T-helper 22 cell (primary cell): ENCODE measurements around the gene CTSG.
"Not testable (repeated sequence)": the region's sequence is repeated elsewhere in the genome, so short reads cannot be mapped to it uniquely, and the experiment has no call there.

Source experiments
- DNase-seq: peaks from one replicate; pipeline ENCODE4 v3.0.0-alpha.2; 2020; ENCODE audit warnings: low read depth

CTSG gene, protein sequence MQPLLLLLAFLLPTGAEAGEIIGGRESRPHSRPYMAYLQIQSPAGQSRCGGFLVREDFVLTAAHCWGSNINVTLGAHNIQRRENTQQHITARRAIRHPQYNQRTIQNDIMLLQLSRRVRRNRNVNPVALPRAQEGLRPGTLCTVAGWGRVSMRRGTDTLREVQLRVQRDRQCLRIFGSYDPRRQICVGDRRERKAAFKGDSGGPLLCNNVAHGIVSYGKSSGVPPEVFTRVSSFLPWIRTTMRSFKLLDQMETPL

DNA sequence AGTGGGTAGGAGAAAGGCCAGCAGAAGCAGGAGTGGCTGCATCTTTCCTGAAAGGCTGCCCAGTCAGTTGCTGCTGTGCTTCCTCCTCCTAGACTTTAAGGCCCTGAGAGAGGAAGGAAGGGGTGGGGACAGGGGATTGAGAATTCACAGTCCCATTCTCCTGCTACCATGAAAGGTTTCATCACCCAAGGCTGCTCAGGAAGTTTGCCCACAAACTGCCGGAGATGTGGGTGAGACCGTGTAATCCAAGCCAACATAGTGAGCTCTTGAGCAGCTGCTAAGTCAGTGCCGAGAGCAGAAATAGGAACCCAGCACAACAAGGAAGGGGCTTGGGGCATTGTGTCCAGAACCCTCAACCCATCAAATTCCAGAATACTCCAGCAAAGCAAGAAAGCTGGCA is at the start of gene CTSG:
Gene CTSG (minus strand): TSS at position 69 of the 400 bp plus-strand sequence. CDS start 27 bp downstream, at position 42.
- DNase-seq: no peak

DNA sequence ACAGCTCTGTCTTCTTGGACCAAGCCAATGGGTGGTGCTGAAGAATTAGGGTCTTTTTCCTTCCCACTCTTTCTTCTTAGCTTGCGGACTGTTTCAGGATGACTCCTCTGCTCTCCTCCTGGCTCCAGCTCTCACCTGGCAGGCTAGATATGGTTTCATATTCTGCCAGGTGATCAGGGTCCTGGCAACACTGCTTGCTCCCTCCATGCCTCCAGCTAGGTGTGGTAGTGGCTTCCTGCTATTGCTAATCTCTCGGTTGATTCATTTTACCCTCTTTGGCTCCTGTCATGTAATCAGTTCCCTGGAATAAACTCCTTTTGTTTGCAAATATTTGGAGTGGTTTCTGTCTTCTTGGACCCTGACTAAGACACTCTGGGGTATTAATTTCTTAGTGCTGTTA is 37.7 kb upstream of the CTSG start:
- DNase-seq: no peak

DNA sequence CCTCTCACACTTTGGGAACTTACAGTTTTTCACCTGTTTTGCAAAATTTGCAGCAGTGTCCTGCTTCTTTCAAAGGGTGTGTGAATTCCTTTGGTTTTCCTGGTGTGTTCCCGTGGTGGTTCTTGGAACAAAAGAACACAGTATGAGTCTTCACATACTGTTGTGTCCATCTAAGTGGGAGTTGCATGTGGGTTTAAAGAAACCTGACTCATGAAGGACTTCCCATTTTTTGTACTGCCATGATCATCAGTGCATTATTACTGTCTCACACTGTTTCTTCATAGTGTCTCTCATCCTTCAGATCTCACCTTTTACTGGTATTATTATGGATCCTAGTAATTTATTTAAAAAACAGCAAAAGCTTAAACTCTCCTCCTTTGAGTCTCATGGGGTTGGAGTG is 37.2 kb upstream of the CTSG start:
- DNase-seq: no peak

DNA sequence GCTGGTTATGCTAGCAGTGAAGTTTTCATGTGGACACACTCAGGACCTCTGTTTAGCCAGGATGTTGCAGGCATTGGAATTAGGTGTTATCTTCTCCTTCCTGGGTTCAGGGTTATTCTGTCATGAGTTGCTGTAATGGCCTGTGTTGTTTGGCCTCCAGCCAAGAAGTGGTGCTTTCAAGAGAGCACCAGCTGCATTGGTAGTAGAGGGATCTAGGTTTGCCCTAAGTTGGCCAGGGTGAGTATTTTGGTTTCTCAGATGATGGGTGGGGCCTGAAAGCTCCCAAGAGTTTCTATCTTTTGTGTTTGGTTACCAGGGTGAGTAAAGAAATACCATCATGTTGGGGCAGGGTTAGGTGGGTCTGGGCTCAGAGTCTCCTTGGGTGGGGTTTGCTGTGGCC is 36.1 kb upstream of the CTSG start:
- DNase-seq: no peak

DNA sequence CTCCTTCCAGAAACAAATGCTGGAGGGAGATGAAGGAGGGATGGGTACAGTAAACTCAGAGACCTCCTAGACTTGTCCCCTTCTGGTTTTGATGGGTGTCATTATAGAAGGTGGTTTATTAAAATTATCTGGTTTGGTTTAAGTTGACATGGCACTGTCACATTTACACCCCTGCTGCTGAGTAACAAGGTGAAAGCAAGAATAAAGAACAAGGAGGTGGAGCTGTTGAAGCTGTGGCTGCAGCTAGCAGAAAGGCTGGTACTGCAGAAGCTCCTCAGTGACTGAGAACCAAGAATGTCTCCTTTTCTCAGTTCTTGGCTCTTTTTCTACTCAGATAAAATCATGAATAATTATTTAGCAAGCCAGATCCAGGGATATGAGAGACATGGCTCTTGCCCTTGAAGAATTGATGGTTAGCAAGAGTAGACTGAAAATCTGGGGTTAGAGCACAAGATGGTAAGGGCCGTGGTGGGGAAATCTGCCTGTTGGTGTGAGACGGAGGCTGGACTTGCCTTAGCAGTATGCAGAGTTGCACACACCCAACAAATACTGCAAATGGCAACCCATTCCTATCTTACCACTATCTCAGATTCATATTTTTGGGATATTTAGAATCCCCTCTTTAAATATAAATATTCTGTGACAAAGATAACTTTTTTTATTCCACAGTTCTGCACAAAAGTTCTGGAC is 33.8 kb upstream of the CTSG start, which contains the start of gene GZMH:
Gene GZMH (minus strand): TSS at position 31 of the 690 bp plus-strand sequence. CDS start 72 bp downstream, outside the sequence.
- no peak for DNase-seq

DNA sequence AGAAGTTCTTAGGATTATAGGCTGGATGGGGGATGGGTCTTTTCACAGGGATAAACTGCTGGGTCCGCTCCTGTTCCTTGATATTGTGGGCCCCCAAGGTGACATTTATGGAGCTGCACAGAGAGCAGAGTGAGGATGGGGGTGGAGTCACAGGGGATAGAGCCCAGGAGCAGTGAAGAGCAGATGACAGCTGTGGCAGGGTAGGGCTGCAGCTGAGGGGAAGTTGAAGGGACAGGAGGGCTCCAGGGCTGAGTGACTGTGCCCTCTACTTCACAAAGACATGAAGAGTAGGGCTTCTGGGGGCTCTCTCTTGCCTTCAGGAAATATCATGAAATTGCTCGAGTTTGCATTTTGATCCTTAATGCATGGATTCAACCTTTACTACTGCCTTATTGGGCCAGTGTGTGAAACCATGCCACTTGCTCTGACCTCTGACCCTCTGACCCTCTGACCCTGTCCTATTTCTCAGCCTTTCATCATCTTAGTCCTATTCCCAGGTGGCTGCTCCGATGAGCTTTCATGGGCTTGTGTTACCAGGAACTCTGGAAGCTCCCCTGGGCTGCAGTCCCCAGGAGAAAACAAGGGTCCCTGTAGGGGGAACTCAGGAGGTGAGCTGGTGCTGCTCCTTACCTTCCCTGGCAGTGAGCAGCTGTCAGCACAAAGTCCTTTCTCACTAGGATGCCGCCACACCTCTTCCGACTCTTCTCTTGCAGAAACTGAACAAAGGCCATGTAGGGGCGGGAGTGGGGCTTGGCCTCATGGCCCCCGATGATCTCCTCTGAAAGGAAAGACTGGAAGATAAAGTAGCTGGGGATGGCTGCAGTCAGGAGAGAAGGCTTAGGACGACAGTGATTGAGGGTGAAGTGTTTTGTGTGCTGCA is 31.8 kb upstream of the CTSG start:
- no peak for DNase-seq

DNA sequence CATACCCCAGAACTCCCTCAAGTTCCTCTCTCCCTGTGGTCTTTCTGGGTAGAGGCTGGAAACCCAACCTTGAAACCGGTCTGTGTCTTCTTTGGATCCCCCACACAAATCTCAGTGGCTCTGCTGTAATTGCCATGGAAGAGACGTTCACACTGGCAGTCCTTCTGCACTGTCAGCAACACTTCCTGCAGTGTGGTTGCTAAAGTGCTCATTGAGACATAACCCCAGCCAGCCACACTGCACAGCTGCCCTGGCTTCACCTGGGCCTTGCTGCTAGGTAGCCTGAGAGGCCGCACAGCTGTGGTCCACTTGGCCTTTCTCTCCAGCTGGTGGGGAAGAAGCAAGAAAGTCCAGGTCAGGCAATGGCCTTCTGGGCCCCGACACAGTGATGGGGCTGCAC is 31.0 kb upstream of the CTSG start:
- no peak for DNase-seq

DNA sequence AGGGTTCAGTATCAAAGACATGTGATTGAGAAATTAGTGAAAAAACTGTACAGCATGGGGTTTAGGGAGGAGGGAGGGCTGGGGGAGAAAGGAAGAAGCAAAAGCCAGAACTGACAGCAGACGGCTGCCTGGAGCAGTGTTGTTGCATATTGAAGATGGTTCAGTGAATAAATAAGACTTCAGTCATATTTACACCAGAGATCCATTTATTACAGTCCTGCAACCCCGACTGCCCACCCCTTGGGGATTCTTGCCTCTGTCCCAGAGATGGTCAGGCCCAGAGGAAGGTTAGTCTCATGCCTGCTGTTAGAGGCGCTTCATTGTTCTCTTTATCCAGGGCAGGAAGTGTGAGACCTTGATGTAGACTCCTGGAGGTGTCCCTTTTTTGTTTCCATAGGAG is 30.2 kb upstream of the CTSG start:
- no peak for DNase-seq

DNA sequence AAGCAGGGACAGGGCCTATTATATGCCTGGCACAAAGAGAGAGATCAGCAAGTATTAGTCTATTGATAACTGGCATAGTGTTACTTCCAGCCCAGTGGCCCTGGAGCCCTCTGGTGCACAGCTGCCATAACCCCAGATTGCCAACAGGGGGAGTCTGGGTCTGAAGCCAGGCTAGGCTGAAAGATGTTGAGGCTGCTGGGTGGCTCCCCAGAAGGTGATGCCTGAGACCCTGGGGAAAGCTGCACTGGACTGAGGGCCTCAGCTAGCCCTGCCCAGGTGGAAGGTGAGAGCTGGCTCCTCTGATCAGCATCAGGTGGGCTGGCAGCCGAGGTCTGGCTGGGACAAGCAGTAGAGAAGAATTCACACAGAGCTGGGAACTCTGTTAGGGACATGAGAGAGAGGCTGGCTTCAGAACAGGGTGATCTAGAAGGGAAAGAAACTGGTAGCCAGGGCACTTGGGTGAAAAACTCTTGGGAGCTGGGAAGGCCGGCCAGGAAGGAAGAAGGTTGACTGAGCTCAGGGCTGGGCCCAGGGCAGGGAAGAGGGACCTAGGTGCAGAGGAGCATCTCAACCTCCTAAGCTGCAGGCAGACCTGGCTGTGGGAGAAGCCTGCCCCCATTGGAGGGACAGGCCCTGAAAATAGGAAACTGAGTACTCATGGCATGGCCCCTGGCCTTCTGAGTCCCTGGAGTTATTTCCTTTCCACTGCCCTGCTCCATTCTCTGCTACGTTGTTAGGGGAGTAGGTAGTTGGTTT is 29.6 kb upstream of the CTSG start:
- peak; percentile 11 for DNase-seq

DNA sequence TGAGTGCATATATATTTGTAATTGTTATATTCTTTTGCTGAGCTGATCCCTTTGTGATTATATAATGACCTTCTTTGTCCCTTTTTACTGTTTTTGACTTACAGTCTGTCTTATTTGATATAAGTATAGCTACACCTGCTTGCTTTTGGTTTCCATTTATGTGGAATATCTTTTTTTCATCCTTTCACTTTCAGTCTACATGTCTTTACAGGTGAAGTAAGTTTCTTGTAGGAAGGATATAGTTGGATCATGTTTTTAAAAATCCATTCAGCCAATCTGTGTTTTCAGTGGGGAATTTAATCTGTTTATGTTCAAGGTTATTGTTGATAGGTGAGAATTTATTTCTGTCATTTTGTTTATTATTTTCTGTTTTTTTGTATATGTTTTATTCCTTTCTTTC is 21.4 kb upstream of the CTSG start:
- DNase-seq: no peak

DNA sequence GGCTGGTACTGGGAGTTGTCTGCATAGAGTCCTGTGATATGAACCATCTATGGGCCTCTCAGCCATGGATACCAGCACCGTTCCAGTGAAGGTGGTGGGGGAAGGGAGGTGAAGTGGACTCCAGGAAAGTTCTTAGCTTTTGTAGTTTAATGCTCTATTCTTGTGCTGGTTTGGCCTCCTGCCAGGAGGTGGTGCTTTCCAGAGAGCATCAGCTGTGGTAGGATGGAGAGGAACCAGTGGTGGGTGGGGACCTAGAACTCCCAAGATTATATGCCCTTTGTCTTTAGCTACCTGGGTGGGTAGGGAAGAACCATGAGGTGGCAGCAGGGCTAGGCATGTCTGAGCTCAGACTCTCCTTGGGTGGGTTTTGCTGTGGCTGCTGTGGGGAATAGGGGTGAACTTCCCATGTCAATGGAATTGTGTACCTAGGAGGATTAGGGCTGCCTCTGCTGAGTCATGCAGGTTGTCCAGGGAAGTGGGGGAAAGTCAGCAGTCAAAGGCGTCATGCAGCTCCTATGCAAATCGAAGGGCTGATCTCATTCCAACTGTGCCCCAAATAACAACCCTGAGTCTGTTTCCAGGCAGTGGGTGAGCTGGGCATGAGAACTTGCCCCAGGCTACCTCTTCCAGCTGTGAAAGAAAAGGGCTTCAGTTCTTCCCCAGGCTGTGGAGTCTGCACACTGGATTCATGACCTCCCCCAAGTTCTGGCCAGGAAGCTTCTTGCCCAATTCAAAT is 19.2 kb upstream of the CTSG start:
- no peak for DNase-seq

DNA sequence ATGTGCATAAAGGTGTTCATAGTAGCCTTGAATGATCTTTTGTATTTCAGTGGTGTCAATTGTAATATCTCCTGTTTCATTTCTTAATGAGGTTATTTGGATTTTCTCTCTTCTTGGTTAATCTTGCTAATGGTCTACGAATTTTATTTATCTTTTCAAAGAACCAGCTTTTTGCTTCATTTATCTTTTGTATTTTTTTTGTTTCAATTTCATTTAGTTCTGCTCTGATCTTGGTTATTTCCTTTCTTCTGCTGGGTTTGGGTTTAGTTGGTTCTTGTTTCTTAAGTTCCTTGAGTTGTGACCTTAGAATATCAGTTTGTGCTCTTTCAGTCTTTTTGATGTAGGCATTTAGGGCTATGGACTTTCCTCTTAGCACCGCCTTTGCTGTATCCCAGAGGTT is 15.0 kb upstream of the CTSG start:
- not testable (repeated sequence) for DNase-seq

DNA sequence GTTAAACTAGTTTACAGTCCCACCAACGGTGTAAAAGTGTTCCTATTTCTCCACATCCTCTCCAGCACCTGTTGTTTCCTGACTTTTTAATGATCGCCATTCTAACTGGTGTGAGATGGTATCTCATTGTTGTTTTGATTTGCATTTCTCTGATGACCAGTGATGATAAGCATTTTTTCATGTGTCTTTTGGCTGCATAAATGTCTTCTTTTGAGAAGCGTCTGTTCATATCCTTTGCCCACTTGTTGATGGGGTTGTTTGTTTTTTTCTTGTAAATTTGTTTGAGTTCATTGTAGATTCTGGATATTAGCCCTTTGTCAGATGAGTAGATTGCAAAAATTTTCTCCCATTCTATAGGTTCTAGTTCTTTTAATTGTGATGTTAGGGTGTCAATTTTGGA is 8.4 kb upstream of the CTSG start:
- DNase-seq: not testable (repeated sequence)

DNA sequence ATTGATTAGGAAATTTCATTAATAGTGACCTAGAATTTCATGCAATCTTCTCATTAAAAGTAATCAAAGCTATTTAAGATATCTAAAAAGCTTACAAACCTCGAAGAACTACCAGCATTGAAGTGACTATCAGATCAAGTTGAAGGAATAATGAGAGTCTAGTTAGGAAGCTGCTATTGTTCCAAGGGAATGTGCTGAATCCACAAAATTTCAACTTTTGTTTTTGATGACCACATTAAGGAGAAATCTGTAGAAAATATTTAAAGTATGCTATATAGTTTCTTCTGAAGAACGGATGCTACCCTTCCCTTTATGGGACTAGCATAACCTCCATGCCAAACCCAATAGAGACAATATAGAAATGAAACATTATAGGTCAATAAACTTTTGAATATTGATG is 2.5 kb upstream of the CTSG start:
- no peak for DNase-seq

DNA sequence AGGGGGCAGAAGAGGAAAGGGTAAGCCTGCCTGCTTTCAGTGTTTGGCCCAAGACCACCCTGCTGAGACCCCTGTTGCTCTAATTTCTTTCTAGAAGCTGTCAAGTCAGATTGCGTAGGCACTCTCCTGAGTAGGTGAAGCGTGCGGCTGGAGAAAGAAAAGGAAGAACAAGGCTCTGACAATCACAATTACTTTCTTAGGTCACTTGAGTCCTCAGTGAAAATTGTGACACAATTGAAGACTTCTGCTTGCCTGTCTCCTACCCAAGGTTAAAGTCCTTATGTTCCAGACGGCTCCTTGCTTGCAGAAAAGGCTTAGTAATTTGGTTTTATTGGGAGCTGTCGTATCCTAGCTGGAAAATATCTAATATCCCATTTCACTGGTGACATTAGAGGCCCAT is 721 bp upstream of the CTSG start:
- no peak for DNase-seq

DNA sequence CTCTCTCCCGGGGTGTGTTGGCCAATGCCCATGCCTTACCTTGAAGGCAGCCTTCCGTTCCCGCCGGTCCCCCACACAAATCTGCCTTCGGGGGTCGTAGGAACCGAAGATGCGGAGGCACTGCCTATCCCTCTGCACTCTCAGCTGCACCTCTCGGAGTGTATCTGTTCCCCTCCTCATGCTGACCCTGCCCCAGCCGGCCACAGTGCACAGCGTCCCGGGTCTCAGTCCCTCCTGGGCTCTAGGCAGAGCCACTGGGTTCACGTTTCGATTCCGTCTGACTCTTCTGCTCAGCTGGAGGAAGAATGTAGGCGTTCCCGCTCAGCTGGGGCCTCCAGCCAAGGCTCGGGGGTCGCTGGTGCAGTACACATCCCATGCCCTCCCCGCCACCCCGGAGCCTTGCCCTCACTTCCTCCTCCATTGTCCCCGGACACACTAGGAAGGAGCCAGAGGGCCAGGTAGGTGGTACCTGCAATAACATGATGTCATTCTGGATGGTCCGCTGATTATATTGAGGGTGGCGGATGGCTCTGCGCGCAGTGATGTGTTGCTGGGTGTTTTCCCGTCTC is 1.8 kb downstream of the CTSG start:
- DNase-seq: no peak

DNA sequence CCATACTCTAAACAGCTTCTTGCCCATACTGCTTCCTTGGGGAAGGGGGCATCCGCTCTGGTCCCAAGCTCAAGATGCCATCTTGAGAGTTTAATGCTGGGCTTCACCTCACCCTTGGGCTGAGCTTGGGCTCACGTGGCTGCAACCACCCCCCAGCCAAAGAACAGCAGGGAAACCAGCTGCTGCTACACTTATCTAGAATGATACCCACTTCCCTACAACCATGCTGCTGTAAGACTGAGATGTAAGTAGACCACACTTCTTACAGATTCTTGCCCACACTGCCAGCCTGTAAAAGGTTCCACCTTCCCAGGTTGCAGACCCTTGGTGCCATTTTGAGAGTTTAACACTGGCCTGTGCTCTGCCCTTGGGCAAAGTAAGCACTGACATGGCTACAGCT is 9.7 kb downstream of the CTSG start:
- DNase-seq: no peak

DNA sequence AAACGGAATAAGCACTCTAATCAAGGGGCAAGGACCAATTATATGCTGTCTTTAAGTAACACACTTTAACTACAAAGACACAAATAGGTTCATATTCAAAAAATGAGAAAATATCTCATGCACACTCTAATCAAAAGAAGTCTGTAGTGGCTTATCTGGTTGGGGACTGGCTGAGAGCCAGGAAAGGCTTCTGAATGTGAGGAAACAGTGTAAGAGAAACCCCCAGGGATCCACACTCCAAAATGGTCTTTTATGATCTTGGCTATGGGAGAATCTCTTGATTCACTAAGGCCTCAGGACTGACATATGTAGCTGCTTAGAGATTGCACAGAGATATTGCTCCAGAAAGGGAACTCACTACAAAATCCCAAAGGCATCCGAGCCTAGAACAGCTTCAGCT is 10.3 kb downstream of the CTSG start:
- no peak for DNase-seq

DNA sequence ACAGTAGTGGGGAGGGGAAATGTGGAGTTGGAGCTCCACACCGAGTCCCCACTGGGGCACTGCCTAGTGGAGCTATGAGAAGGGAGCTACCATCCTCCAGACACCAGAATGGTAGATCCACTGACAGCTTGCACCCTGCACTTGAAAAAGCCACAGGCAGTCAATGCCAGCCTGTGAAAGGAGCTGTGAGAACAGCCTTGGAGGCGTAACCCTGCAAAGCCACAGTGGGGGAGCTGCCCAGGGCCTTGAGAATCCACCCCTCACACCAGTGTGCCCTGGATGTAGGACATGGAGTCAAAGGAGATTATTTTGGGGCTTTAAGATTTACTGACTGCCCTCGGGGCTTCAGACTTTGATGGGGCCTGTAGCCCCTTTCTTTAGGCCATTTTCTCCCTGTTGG is 12.5 kb downstream of the CTSG start:
- no peak for DNase-seq

DNA sequence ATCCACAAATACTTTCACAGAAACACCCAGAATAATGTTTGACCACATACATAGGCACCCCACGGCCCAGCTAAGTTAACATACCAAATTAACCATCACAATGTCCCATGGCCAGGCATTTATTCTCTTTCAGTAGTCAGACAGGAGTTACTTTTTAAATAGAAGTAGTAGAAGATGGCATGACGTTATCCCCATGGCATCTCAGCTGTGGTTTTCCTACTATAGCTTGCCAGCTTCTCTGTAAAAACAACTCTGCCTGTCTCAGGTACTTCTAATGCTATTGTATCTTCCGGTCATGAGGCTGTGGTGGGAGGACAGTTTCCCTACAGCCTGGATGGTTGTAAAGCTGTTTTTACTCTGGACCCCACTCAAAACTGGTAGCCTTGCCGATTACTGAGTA is 19.3 kb downstream of the CTSG start:
- DNase-seq: no peak

DNA sequence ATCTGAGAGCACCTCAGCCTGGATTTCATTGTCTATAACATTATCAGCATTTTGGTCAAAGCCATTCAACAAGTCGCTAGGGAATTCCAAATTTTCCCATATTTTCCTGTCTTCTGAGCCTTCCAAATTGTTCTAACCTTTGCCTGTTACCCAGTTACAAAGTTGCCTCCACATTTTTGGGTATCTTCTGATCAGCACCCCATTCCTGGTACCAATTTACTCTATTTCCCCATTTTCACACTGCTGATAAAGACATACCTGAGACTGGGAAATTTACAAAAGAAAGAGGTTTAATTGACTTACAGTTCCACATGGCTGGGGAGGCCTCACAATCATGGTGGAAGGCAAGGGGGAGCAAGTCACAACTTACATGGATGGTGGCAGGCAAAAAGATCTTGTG is 27.0 kb downstream of the CTSG start:
- DNase-seq: not testable (repeated sequence)
